ENCODE measurements around the gene ACOT8.

Gene ACOT8

DNA sequence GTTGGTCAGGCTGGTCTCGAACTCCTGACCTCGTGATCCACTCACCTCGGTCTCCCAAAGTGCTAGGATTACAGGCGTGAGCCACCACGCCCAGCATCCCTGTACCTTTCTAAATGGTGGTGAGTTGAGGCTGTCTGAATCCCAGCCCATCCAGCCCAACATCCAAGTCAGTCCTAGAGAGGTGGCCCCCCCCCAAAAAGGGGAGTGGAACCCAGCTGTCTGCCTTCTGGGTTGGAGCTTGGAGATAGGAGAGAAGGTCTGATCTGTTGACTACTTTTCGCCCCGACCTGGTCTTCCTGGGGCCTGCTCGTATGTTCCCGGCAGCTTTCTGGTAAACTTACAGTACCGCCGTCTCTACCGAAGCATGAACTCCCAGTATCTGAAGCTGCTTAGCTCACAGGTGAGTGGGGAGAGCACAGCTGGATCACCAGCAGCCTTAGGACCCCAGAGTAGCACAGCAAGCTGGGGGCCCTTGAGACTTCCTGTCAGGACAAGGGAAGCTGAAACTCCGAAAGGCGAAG, 39.5 kb upstream of the ACOT8 start:
- Histone ChIP-seq H3K27ac (ENCODE audit: insufficient read depth, low read length, poor library complexity, severe bottlenecking) (no peak overlapping the region), H3K4me3 (ENCODE audit: insufficient read depth, low read depth, low read length, poor library complexity, severe bottlenecking) (no peak overlapping the region), H3K27me3 (replicated peaks; ENCODE audit: control insufficient read depth, insufficient read depth, low read length, poor library complexity, severe bottlenecking) (no peaks in the 10 kb centered on the region), H3K4me1 (ENCODE audit: control insufficient read depth, insufficient read depth, low read length, poor library complexity, severe bottlenecking) (peaks cover 7% of the 10 kb centered on the region), H3K36me3 (ENCODE audit: control insufficient read depth, insufficient read depth, low read length) (peaks cover 30% of the 10 kb centered on the region), H3K9me3 (ENCODE audit: control insufficient read depth, low read length) (no peaks in the 10 kb centered on the region)
- no peak for DNase-seq

DNA sequence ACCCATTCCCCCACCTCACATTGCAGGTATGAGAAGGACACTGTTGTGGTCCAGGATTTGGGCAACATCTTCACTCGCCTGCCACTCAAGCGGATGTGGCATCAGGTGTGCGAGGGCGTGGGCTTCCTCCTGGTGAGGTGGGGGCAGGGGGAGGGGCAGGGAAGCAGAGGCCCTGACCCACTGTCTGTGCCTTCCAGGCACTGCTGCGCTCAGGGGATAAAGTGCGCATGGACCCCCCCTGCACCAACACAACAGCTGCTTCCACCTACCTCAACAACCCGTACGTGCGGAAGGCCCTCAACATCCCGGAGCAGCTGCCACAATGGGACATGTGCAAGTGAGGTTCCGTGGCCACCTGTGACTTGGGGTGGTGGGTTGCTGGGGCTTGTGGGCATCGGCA, 37.6 kb upstream of the ACOT8 start:
- H3K9me3 ChIP-seq (ENCODE audit: control insufficient read depth, low read length) = no peaks in the 10 kb centered on the region
- peaks cover 30% of the 10 kb centered on the region for H3K36me3 ChIP-seq (ENCODE audit: control insufficient read depth, insufficient read depth, low read length)

DNA sequence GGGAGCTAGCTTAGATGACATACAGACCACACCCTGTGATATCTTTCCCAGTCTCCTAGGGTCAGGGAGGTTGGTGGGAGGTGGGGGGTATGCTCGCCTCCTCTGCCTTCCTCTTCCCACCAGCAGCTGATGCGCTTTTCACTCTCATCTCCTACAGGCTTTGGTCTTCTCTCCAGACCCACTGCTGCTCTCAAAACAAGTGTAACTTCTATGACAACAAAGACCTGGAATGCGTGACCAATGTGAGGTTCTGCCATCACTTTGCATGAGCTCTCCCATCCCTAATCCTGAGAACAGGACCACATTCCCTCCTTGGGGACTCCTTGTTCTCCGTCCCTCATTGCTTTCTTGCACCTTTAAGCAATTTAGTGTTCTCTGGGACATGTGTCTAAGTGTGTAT, 36.6 kb upstream of the ACOT8 start:
- H3K27ac ChIP-seq (ENCODE audit: insufficient read depth, low read length, poor library complexity, severe bottlenecking) = no peak overlapping the region
- peaks cover 27% of the 10 kb centered on the region for H3K36me3 ChIP-seq (ENCODE audit: control insufficient read depth, insufficient read depth, low read length)
- H3K4me1 ChIP-seq (ENCODE audit: control insufficient read depth, insufficient read depth, low read length, poor library complexity, severe bottlenecking) = peaks cover 14% of the 10 kb centered on the region
- no peak for DNase-seq
- H3K27me3 ChIP-seq (replicated peaks; ENCODE audit: control insufficient read depth, insufficient read depth, low read length, poor library complexity, severe bottlenecking) = no peaks in the 10 kb centered on the region
- H3K9me3 ChIP-seq (ENCODE audit: control insufficient read depth, low read length) = no peaks in the 10 kb centered on the region
- no peak overlapping the region for H3K4me3 ChIP-seq (ENCODE audit: insufficient read depth, low read depth, low read length, poor library complexity, severe bottlenecking)

More for the DNA sequence above, 37.6 kb upstream of the ACOT8 start:
- peaks cover 14% of the 10 kb centered on the region for H3K4me1 ChIP-seq (ENCODE audit: control insufficient read depth, insufficient read depth, low read length, poor library complexity, severe bottlenecking)
- no peak overlapping the region for H3K27ac ChIP-seq (ENCODE audit: insufficient read depth, low read length, poor library complexity, severe bottlenecking)
- DNase-seq = no peak
- no peaks in the 10 kb centered on the region for H3K27me3 ChIP-seq (replicated peaks; ENCODE audit: control insufficient read depth, insufficient read depth, low read length, poor library complexity, severe bottlenecking)
- no peak overlapping the region for H3K4me3 ChIP-seq (ENCODE audit: insufficient read depth, low read depth, low read length, poor library complexity, severe bottlenecking)

DNA sequence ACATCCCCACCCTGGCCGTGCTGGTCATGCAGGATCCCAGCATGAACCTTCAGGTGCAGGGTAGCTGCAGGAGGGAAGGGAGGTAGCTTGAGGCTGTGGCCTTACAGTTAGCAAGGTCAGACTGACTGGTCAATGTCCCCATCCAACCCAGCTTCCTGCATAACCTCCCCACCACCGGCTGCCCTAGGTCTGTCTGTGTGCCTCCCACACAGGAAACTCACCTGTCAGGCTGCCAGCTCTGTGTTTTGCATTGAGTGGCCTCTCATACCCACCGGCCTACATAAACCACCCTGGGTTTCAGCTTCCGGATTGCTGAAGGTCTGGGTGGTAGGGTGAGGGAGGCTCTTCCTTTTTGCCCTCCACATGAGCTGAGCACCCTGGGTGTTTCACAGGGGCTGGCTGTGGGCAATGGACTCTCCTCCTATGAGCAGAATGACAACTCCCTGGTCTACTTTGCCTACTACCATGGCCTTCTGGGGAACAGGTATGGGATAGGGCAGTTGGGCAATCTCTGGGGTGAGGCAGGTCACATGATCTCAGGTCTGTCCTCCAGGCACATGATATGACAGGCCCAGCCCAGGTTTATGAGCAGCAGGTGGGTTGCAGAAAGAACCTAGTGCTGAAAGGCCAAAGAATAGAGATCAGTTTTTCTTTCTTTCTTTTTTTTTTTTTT, 35.8 kb upstream of the ACOT8 start:
- Histone ChIP-seq H3K9me3 (ENCODE audit: control insufficient read depth, low read length) (no peaks in the 10 kb centered on the region), H3K36me3 (ENCODE audit: control insufficient read depth, insufficient read depth, low read length) (peaks cover 19% of the 10 kb centered on the region), H3K27ac (ENCODE audit: insufficient read depth, low read length, poor library complexity, severe bottlenecking) (no peak overlapping the region), H3K27me3 (replicated peaks; ENCODE audit: control insufficient read depth, insufficient read depth, low read length, poor library complexity, severe bottlenecking) (no peaks in the 10 kb centered on the region), H3K4me3 (ENCODE audit: insufficient read depth, low read depth, low read length, poor library complexity, severe bottlenecking) (no peak overlapping the region), H3K4me1 (ENCODE audit: control insufficient read depth, insufficient read depth, low read length, poor library complexity, severe bottlenecking) (peaks cover 14% of the 10 kb centered on the region)
- no peak for DNase-seq

DNA sequence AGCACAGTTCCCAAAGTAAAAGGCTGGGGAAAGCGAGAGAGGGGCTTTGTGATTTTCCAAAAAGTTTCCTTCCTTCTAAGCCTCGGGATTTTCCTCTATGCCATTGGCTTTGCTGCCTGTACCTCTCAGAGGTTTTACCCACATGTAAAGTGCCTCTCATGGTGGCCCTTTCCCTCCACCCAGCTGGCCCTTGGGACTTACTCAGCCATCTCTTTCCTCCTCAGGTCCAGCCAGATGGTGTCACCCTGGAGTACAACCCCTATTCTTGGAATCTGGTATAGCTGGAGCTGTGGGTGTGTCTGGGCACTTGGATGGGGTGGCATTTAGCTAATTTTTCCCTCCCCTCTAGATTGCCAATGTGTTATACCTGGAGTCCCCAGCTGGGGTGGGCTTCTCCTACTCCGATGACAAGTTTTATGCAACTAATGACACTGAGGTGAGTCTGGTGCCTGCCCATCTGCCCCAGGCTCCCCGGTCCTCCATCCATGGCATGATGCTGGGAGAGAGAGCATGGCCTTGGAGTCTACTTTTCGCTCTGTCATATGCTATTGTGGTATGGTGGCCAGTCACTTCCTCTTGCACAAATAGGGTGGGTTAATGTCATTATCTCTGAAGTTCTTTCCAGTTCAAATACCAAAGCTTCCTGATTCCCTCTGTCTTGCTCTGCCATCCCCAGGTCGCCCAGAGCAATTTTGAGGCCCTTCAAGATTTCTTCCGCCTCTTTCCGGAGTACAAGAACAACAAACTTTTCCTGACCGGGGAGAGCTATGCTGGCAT, 35.0 kb upstream of the ACOT8 start:
- Histone ChIP-seq H3K4me1 (ENCODE audit: control insufficient read depth, insufficient read depth, low read length, poor library complexity, severe bottlenecking) (peaks cover 14% of the 10 kb centered on the region), H3K27me3 (replicated peaks; ENCODE audit: control insufficient read depth, insufficient read depth, low read length, poor library complexity, severe bottlenecking) (no peaks in the 10 kb centered on the region), H3K9me3 (ENCODE audit: control insufficient read depth, low read length) (no peaks in the 10 kb centered on the region), H3K36me3 (ENCODE audit: control insufficient read depth, insufficient read depth, low read length) (peaks cover 13% of the 10 kb centered on the region), H3K27ac (ENCODE audit: insufficient read depth, low read length, poor library complexity, severe bottlenecking) (peak overlapping the region; percentile 63), H3K4me3 (ENCODE audit: insufficient read depth, low read depth, low read length, poor library complexity, severe bottlenecking) (peak overlapping the region; percentile 82)
- DNase-seq = no peak

DNA sequence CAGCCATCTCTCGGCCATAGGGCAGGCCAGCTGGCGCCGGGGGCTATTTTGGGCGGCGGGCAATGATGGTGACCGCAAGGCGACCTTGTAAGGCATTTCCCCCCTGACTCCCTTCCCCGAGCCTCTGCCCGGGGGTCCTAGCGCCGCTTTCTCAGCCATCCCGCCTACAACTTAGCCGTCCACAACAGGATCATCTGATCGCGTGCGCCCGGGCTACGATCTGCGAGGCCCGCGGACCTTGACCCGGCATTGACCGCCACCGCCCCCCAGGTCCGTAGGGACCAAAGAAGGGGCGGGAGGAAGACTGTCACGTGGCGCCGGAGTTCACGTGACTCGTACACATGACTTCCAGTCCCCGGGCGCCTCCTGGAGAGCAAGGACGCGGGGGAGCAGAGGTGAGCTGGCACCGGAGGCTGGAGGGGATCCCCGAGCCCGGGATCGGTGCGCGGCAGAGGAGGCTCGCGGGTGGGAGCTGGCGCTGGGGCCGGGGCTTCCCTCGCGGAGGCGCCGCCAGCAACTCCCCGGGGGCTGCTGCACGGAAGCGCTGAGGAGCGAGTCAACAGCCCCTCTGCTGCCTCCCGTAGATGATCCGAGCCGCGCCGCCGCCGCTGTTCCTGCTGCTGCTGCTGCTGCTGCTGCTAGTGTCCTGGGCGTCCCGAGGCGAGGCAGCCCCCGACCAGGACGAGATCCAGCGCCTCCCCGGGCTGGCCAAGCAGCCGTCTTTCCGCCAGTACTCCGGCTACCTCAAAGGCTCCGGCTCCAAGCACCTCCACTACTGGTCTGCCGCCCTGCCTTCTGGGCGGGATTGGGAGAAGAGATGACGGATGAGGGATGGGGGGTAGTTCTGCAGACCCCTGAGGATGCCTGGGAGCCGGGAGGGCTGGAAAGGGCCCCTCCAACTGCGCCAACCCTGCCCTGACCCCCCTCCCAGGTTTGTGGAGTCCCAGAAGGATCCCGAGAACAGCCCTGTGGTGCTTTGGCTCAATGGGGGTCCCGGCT, 34.1 kb upstream of the ACOT8 start, which contains the start of the genes CTSA and NEURL2:
Gene CTSA, plus strand, starts transcription at position 351 of the 999 bp plus-strand sequence. Its CDS starts 234 bp downstream, at position 585.
Gene NEURL2, minus strand, starts transcription at position 224 of the 999 bp plus-strand sequence. Its CDS starts 217 bp downstream, at position 7.
- Histone ChIP-seq H3K4me1 (ENCODE audit: control insufficient read depth, insufficient read depth, low read length, poor library complexity, severe bottlenecking) (peaks cover 14% of the 10 kb centered on the region), H3K27me3 (replicated peaks; ENCODE audit: control insufficient read depth, insufficient read depth, low read length, poor library complexity, severe bottlenecking) (no peaks in the 10 kb centered on the region), H3K27ac (ENCODE audit: insufficient read depth, low read length, poor library complexity, severe bottlenecking) (peak within 1 kb of the TSS; percentile 63), H3K9me3 (ENCODE audit: control insufficient read depth, low read length) (no peaks in the 10 kb centered on the region), H3K4me3 (ENCODE audit: insufficient read depth, low read depth, low read length, poor library complexity, severe bottlenecking) (peak within 1 kb of the TSS; percentile 82), H3K36me3 (ENCODE audit: control insufficient read depth, insufficient read depth, low read length) (peaks cover 7% of the 10 kb centered on the region)
- peak; percentile 76 to 79 (median 79) for DNase-seq

DNA sequence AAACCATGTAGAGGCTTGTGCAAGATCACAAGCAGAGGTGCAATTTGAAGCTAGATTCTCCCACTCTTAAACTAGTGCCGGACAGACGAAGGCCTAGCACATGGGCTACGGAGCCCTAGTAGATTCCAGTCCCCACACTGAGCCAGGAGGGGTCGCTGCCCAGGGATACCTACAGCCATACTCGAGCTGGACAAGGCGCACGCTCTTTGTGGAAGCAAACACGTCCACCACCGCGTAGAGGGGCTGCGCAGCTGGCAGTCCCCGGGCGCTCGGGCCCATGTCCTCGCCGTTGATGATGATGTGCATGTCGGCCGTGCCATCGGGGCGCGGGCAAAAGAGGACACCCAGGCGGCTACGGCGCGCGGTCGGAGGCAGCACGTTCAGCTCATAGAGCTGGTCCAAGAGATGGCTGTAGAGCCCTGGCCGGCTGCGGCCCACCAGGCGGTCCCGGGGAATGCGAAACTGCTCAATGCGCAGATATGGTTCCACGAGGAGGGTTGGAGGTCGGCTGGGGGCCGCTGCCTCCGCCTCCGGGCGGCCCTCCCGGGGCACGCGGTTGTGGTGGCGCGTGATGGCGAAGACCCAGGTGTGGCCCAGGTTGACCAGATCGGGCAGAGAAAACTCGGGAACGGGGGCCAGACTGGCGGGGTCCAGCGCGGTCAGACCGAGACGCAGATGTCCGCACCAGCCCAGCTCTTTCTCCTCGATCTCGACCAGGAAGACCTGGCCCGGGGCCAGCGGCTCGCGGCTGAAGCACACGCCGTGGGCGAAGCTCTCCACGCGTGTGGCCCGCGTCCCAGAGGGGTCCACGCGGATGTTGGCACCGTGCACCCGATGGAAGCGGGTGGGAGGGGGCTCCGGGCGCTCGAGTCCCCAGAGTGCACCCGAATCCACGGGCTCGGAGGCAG, 33.1 kb upstream of the ACOT8 start:
- Histone ChIP-seq H3K4me3 (ENCODE audit: insufficient read depth, low read depth, low read length, poor library complexity, severe bottlenecking) (peak overlapping the region; percentile 82), H3K27ac (ENCODE audit: insufficient read depth, low read length, poor library complexity, severe bottlenecking) (peak overlapping the region; percentile 63), H3K9me3 (ENCODE audit: control insufficient read depth, low read length) (no peaks in the 10 kb centered on the region), H3K27me3 (replicated peaks; ENCODE audit: control insufficient read depth, insufficient read depth, low read length, poor library complexity, severe bottlenecking) (no peaks in the 10 kb centered on the region), H3K36me3 (ENCODE audit: control insufficient read depth, insufficient read depth, low read length) (peaks cover 7% of the 10 kb centered on the region), H3K4me1 (ENCODE audit: control insufficient read depth, insufficient read depth, low read length, poor library complexity, severe bottlenecking) (peaks cover 15% of the 10 kb centered on the region)
- DNase-seq = peak in 1 of 3 donors; percentile 16

DNA sequence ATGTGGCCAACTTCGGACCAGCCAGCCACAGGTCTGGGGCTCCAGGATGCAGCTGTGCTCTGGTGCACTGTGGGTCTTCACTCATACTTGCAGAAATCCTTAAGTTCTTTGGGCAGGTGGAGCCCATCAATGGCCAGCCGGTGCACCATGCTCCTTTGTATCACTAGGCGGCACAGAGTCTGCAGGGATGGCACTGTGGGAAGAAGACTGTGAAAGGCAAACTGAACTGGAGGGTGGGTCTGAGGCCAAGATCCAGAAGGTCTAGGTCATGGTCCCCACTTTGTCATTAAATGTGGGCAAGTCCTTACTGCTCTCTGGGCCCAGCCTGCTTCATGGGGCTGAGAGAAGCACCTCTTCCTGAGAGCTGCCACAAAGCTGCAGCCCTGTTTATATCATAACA, 31.5 kb upstream of the ACOT8 start:
- Histone ChIP-seq H3K4me1 (ENCODE audit: control insufficient read depth, insufficient read depth, low read length, poor library complexity, severe bottlenecking) (peaks cover 26% of the 10 kb centered on the region), H3K9me3 (ENCODE audit: control insufficient read depth, low read length) (no peaks in the 10 kb centered on the region), H3K27me3 (replicated peaks; ENCODE audit: control insufficient read depth, insufficient read depth, low read length, poor library complexity, severe bottlenecking) (no peaks in the 10 kb centered on the region), H3K4me3 (ENCODE audit: insufficient read depth, low read depth, low read length, poor library complexity, severe bottlenecking) (no peak overlapping the region), H3K27ac (ENCODE audit: insufficient read depth, low read length, poor library complexity, severe bottlenecking) (no peak overlapping the region), H3K36me3 (ENCODE audit: control insufficient read depth, insufficient read depth, low read length) (peaks cover 5% of the 10 kb centered on the region)
- DNase-seq = no peak

DNA sequence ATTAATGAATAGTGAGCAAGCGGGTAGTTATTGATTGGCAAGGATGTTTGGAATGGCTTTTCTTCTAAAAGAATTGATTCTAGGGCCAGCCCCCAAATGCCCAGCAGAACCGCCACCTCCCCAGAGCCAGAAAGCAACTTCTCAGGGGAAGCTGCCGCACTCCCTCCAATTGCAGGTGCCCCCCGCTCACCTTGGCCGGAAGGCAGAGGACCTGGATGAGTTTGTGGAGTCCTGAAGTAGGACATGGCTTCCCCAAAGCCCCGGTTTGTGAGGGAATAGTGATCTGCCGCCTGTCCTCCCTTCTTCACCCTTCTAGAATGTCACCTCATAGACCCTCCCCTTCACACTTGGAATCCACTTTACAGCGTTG, 30.1 kb upstream of the ACOT8 start, which contains the start of gene SPATA25:
Gene SPATA25, minus strand, starts transcription at position 277 of the 370 bp plus-strand sequence. Its CDS starts 32 bp downstream, at position 245.
- peaks cover 17% of the 10 kb centered on the region for H3K36me3 ChIP-seq (ENCODE audit: control insufficient read depth, insufficient read depth, low read length)
- H3K27ac ChIP-seq (ENCODE audit: insufficient read depth, low read length, poor library complexity, severe bottlenecking) = no peak within 1 kb of the TSS
- H3K27me3 ChIP-seq (replicated peaks; ENCODE audit: control insufficient read depth, insufficient read depth, low read length, poor library complexity, severe bottlenecking) = no peaks in the 10 kb centered on the region
- H3K4me3 ChIP-seq (ENCODE audit: insufficient read depth, low read depth, low read length, poor library complexity, severe bottlenecking) = no peak within 1 kb of the TSS
- peaks cover 25% of the 10 kb centered on the region for H3K4me1 ChIP-seq (ENCODE audit: control insufficient read depth, insufficient read depth, low read length, poor library complexity, severe bottlenecking)
- DNase-seq = no peak
- no peaks in the 10 kb centered on the region for H3K9me3 ChIP-seq (ENCODE audit: control insufficient read depth, low read length)

Measured in effector memory CD4-positive, alpha-beta T cell (primary cell).